SU-DHL-6 (cell line): Measurements from ENCODE around the gene UXS1.

Source experiments
- H2AFZ ChIP-seq: fragments of 200-600 bp; sonication (generic); 2 replicates; pipeline ENCODE4 v1.6.1; 2014; ENCODE audit warnings: low read depth, mild to moderate bottlenecking, moderate library complexity, mixed read lengths, antibody characterized with exemption, low read length; ENCODE audit not compliant: severe bottlenecking
- H3F3A ChIP-seq: fragments of 200-600 bp; shearing (Covaris generic); 2 replicates; pipeline ENCODE4 v1.6.0; 2016; ENCODE audit warnings: antibody characterized with exemption, mild to moderate bottlenecking; ENCODE audit not compliant: insufficient read depth
- H3K27ac ChIP-seq: fragments of 200-600 bp; sonication (generic); 2 replicates; pipeline ENCODE4 v1.5.1; 2016; ENCODE audit warnings: low read depth, mild to moderate bottlenecking, low read length, moderate library complexity, mixed read lengths
- H3K27me3 ChIP-seq: fragments of 200-600 bp; sonication (generic), shearing (Covaris generic); 2 replicates; pipeline ENCODE4 v1.6.0; 2014; ENCODE audit warnings: mild to moderate bottlenecking, low read length
- H3K36me3 ChIP-seq: fragments of 200-600 bp; sonication (generic); 2 replicates; pipeline ENCODE4 v1.6.1; 2014; ENCODE audit warnings: mild to moderate bottlenecking, low read length, mixed read lengths
- H3K4me2 ChIP-seq: fragments of 300-600, 200-600 bp; shearing (Covaris generic), sonication (generic); 2 replicates; pipeline ENCODE4 v1.6.0; 2014; ENCODE audit warnings: low read length, low read depth, mild to moderate bottlenecking; ENCODE audit not compliant: poor library complexity, severe bottlenecking
- H3K4me3 ChIP-seq: fragments of 200-600 bp; sonication (generic); 2 replicates; pipeline ENCODE4 v1.5.1; 2014; ENCODE audit warnings: antibody characterized with exemption, low read length, mild to moderate bottlenecking, mixed read lengths; ENCODE audit not compliant: insufficient read depth, poor library complexity, severe bottlenecking
- H3K79me2 ChIP-seq: fragments of 200-600 bp; sonication (generic); 2 replicates; pipeline ENCODE4 v1.6.1; 2014; ENCODE audit warnings: mild to moderate bottlenecking, low read length, moderate library complexity; ENCODE audit not compliant: insufficient read depth
- H3K9ac ChIP-seq: fragments of 200-600 bp; sonication (generic); 2 replicates; pipeline ENCODE4 v1.7.0; 2014; ENCODE audit warnings: mild to moderate bottlenecking, low read length
- H3K9me2 ChIP-seq: fragments of 200-600 bp; sonication (generic); replicated peaks from 2 replicates; pipeline ENCODE4 v1.6.1; 2014; ENCODE audit warnings: low read length; ENCODE audit not compliant: insufficient read depth
- H3K9me3 ChIP-seq: fragments of 200-600 bp; sonication (generic); 2 replicates; pipeline ENCODE4 v1.6.1; 2014; ENCODE audit warnings: low read length, mixed read lengths; ENCODE audit not compliant: insufficient read depth
- H4K20me1 ChIP-seq: fragments of 200-600 bp; sonication (generic); 2 replicates; pipeline ENCODE4 v1.6.1; 2014; ENCODE audit warnings: low read depth, mild to moderate bottlenecking, antibody characterized with exemption, low read length, moderate library complexity, mixed read lengths
- EZH2phosphoT487 ChIP-seq: fragments of 200-600 bp; sonication (generic), shearing (Covaris generic); conservative IDR thresholded peaks from 2 replicates; pipeline ENCODE4 v1.6.1; 2018; ENCODE audit warnings: mild to moderate bottlenecking, antibody characterized with exemption, low read length, moderate library complexity, mixed read lengths
- TF ChIP-seq, protein P1 (sequence below): fragments of 200-600 bp; sonication (generic); IDR thresholded peaks from one replicate; pipeline ENCODE4 v1.5.1; 2017; ENCODE audit warnings: antibody characterized with exemption, mild to moderate bottlenecking, low read length, moderate library complexity; ENCODE audit not compliant: insufficient read depth, poor library complexity, severe bottlenecking

UXS1 gene

DNA sequence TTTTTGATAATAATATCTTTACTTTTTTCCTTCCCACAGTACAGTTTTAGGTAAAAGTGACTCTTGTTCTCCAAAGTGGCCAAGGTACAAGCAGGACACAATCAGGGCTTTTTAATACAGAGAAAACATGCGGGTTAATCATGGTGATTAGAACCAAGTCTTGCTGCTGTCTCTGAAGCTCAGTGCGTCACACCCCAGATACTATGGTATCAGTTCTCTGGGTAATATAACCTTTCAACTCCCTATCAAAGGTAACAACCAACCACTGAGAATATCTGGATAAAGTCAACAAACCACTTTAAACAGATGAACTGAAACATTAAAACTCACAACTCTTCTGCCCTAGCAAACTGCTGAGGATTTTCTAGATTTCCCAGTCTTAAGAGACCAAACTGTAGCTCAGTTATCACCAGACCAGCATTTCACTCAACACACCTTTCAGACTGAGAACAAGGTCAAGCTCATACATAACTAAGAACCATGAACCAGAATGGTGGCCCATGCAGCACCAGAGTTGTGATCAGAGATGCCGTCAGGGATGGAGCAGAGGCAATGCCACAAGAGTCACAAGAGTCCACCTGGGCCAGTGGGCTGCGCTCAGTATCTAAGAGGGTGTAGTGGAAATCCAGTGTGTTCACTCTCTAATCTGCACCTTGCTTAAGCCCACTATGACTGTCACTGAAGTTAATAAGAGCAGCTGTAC is 103.0 kb downstream of the UXS1 start:
- Histone ChIP-seq H3K9ac (no peak overlapping the region), H3K9me3 (no peaks in the 10 kb centered on the region), H3K4me3 (no peak overlapping the region), H3K9me2 (no peaks in the 10 kb centered on the region), H3K79me2 (no peaks in the 10 kb centered on the region), H3K27me3 (no peaks in the 10 kb centered on the region), H3K36me3 (no peaks in the 10 kb centered on the region), H3K4me2 (no peak overlapping the region), H2AFZ (no peak overlapping the region), H3K27ac (no peak overlapping the region), H3F3A (no peaks in the 10 kb centered on the region), H4K20me1 (no peaks in the 10 kb centered on the region)
- TF ChIP-seq EZH2phosphoT487 = no peak
- TF ChIP-seq, protein P1, sequence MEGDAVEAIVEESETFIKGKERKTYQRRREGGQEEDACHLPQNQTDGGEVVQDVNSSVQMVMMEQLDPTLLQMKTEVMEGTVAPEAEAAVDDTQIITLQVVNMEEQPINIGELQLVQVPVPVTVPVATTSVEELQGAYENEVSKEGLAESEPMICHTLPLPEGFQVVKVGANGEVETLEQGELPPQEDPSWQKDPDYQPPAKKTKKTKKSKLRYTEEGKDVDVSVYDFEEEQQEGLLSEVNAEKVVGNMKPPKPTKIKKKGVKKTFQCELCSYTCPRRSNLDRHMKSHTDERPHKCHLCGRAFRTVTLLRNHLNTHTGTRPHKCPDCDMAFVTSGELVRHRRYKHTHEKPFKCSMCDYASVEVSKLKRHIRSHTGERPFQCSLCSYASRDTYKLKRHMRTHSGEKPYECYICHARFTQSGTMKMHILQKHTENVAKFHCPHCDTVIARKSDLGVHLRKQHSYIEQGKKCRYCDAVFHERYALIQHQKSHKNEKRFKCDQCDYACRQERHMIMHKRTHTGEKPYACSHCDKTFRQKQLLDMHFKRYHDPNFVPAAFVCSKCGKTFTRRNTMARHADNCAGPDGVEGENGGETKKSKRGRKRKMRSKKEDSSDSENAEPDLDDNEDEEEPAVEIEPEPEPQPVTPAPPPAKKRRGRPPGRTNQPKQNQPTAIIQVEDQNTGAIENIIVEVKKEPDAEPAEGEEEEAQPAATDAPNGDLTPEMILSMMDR = no peak

DNA sequence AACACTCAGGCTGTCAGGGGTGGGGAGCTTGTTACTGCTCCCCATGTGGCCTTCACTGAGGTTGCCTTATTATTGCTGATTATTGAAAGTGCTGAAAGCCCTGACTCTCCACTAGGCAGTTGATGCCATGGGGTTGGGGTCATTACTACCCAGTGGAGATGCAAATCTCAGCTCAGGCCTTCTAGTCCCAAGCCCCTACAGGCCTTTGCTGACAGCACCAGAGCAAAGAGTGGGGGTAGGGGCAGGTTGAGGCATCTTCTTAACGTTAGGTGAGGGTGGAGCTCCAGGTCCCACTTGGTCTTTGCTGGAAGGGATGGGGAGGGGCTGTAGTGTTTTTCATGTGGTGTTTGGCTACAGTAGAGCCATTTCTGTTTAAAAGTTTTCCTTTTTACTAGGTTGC is 104.5 kb downstream of the UXS1 start:
- Histone ChIP-seq H3K9me2 (no peaks in the 10 kb centered on the region), H3K79me2 (no peaks in the 10 kb centered on the region), H3K9me3 (no peaks in the 10 kb centered on the region), H3K4me3 (no peak overlapping the region), H3K27me3 (no peaks in the 10 kb centered on the region), H4K20me1 (no peaks in the 10 kb centered on the region), H3K27ac (no peak overlapping the region), H2AFZ (no peak overlapping the region), H3F3A (no peaks in the 10 kb centered on the region), H3K4me2 (no peak overlapping the region), H3K9ac (no peak overlapping the region), H3K36me3 (no peaks in the 10 kb centered on the region)
- TF ChIP-seq, protein P1 = no peak
- no peak for TF ChIP-seq EZH2phosphoT487

DNA sequence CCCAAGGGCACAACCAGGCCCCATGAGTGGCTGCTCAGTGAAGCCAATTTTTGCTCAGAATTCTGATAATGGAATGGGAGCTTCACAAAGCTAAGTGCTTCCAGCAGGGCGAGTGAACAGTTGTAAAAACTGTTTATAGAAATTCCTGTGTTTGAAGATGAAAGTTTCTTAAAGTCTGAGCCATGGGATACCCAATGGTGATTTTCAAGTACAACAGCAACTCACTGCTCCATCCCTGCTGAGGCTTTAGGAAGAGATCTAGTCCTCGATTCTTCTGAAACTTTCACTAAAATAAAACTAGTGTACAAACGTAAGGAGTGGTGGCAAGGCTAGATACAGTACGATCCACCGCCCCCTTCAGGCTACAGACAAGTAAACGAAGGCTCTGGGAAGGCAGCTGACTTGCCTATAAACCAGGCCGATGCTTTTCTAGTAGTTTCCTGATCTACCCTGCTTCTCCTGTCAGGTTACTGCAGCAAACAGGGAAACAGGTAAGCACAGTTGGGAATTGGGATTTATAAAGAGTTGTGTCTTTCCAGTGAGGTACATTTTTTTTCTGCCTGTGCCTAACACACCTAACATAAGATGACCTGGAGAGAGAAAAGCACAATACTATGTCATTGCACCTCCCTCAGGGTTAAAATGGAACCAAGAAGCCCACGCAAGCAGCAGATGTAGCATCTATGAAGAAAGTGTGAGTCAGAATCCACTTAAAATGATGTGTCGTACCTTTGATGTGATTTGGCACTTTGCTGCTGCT is 108.7 kb downstream of the UXS1 start:
- no peak overlapping the region for H3K4me3 ChIP-seq
- H3K27ac ChIP-seq = no peak overlapping the region
- no peaks in the 10 kb centered on the region for H3K27me3 ChIP-seq
- H3K4me2 ChIP-seq = no peak overlapping the region
- no peak overlapping the region for H2AFZ ChIP-seq
- H3K9me2 ChIP-seq = no peaks in the 10 kb centered on the region
- TF ChIP-seq EZH2phosphoT487 = no peak
- TF ChIP-seq, protein P1 = no peak
- H3K36me3 ChIP-seq = no peaks in the 10 kb centered on the region
- H4K20me1 ChIP-seq = no peaks in the 10 kb centered on the region
- no peaks in the 10 kb centered on the region for H3K9me3 ChIP-seq
- no peaks in the 10 kb centered on the region for H3K79me2 ChIP-seq
- H3K9ac ChIP-seq = no peak overlapping the region
- H3F3A ChIP-seq = no peaks in the 10 kb centered on the region
